Measurements from ENCODE around the gene ARMC5. TPM values are rescaled to one million over a fixed set of nuclear protein-coding genes. Genes with fewer than 3 reads are reported as not detected.

The ARMC5 gene
- polyA plus RNA-seq, 1 experiment: 6.4 TPM

DNA sequence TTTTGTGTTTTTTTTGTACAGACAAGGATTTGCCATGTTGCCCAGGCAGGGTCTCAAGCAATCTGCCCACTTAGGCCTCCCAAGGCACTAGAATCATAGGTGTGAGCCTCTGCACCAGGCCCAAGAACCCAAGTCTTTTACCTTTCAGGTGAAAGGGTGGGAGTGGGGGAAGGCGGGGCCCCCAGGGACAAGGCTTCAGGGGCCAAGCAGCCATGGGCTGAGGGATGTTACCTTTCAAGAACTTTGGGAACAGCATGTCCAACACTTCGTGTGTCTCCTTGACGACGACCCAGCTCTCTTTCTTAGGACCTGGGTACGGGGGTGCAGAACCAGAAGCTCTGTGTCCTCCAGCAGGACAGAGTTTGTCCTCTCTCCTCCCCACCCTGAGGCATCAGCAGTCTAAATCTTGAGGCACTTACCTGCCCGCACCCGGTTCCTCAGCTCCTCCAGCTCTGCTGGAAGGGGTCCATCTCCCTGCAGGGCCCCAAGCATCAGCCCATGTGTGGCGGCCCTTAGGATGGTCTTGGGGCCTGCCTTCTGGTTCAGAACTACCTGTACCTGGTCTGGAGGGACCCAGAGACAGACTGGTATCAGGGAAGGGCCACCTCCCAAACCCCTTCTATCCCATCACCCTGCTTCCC is 32.6 kb downstream of the ARMC5 start:
- no peak for DNase-seq (ENCODE audit: low read depth)
- ChIA-PET CTCF (interaction anchor here (0.7 to 1.4 kb wide), 2 partner anchors 10 to 205 kb away, joined by 3 to 4 read pairs; no protein-coding TSS in a partner anchor), POLR2A (no interaction called here)
- peaks cover 28% of the 10 kb centered on the region for H3K36me3 ChIP-seq (ENCODE audit: control insufficient read depth, insufficient read depth, low read length)
- TF ChIP-seq CTCF (IDR thresholded peaks at IDR 0.05; ENCODE audit: insufficient read depth, low read depth, low read length): no peak
- peaks cover 3% of the 10 kb centered on the region; the same call in 1 of the 2 replicates for H3K27me3 ChIP-seq (ENCODE audit: control insufficient read depth, insufficient read depth, low read length)
- H3K4me3 ChIP-seq (ENCODE audit: low read depth, low read length): no peak overlapping the region

GRCh38 chr16:31493506-31494125 is 34.3 kb downstream of the ARMC5 start:
- no peak for TF ChIP-seq CTCF (IDR thresholded peaks at IDR 0.05; ENCODE audit: insufficient read depth, low read depth, low read length)
- peaks cover 35% of the 10 kb centered on the region for H3K36me3 ChIP-seq (ENCODE audit: control insufficient read depth, insufficient read depth, low read length)
- H3K27me3 ChIP-seq (ENCODE audit: control insufficient read depth, insufficient read depth, low read length): no peaks in the 10 kb centered on the region
- CTCF ChIA-PET: interaction anchor here (0.6 to 2.1 kb wide), 3 partner anchors 9 to 33 kb away, joined by 3 to 5 read pairs (median 3); no protein-coding TSS in a partner anchor
- POLR2A ChIA-PET: interaction anchor here (0.6 kb wide), 1 partner anchor 8 kb away, joined by 3 read pairs; no protein-coding TSS in a partner anchor
- DNase-seq (ENCODE audit: low read depth): no peak
- H3K4me3 ChIP-seq (ENCODE audit: low read depth, low read length): no peak overlapping the region

- ChIA-PET POLR2A (no interaction called here), CTCF (interaction anchor here (1.1 kb wide), 1 partner anchor 36 kb away, joined by 3 read pairs; no protein-coding TSS in a partner anchor)
- Histone ChIP-seq H3K36me3 (ENCODE audit: control insufficient read depth, insufficient read depth, low read length) (peaks cover 46% of the 10 kb centered on the region), H3K4me3 (ENCODE audit: low read depth, low read length) (no peak overlapping the region), H3K27me3 (ENCODE audit: control insufficient read depth, insufficient read depth, low read length) (no peaks in the 10 kb centered on the region)
- no peak for TF ChIP-seq CTCF (IDR thresholded peaks at IDR 0.05; ENCODE audit: insufficient read depth, low read depth, low read length)
- no peak for DNase-seq (ENCODE audit: low read depth)
These were observed 37.4 kb downstream of the ARMC5 start for GRCh38 chr16:31496670-31497069.

- CTCF ChIA-PET: interaction anchor here (1.1 kb wide), 1 partner anchor 40 kb away, joined by 3 read pairs; no protein-coding TSS in a partner anchor
- H3K36me3 ChIP-seq (ENCODE audit: control insufficient read depth, insufficient read depth, low read length): peaks cover 35% of the 10 kb centered on the region
- POLR2A ChIA-PET: no interaction called here
- no peak for TF ChIP-seq CTCF (IDR thresholded peaks at IDR 0.05; ENCODE audit: insufficient read depth, low read depth, low read length)
- no peak overlapping the region for H3K4me3 ChIP-seq (ENCODE audit: low read depth, low read length)
- DNase-seq (ENCODE audit: low read depth): no peak
- no peaks in the 10 kb centered on the region for H3K27me3 ChIP-seq (ENCODE audit: control insufficient read depth, insufficient read depth, low read length)
These were observed 39.2 kb downstream of the ARMC5 start for GRCh38 chr16:31498493-31498892.

DNA sequence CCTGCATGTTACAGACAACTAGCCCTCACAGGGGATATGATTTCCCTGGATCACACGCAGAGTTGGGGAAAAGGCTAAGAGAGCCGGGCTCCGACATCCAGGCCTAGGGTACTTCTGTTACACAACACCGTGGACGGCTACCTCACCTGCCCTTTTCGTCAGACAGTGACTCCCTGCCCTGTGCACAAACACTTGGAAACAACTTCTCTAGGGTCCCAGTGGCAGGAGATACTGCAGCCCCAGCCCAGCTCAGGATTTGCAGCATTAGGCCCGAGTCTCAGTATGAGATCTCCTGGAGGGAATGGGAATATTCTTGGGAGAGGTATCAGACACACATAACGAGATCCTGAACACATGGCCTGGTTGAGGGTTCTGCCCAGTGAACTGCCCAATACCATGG is 40.6 kb downstream of the ARMC5 start:
- no peak for DNase-seq (ENCODE audit: low read depth)
- ChIA-PET CTCF (interaction anchor here (1.8 kb wide), 1 partner anchor 12 kb away, joined by 5 read pairs; no protein-coding TSS in a partner anchor), POLR2A (no interaction called here)
- TF ChIP-seq CTCF (IDR thresholded peaks at IDR 0.05; ENCODE audit: insufficient read depth, low read depth, low read length): no peak
- H3K4me3 ChIP-seq (ENCODE audit: low read depth, low read length): no peak overlapping the region
- peaks cover 27% of the 10 kb centered on the region for H3K36me3 ChIP-seq (ENCODE audit: control insufficient read depth, insufficient read depth, low read length)
- no peaks in the 10 kb centered on the region for H3K27me3 ChIP-seq (ENCODE audit: control insufficient read depth, insufficient read depth, low read length)

Data from BJ (cell line).